Occipital lobe (tissue), 1 donor: ENCODE measurements around the gene FKBP7. TPM values are rescaled to one million over a fixed set of nuclear protein-coding genes. Genes with fewer than 3 reads are reported as not detected.

Source experiments
- total RNA-seq: library from RNA; depleted of rRNA; stranded (reverse); fragments of >200 nt; gene quantifications from one replicate; pipeline ENCODE4 v1.2.3, GENCODE V29; 2014

The FKBP7 gene
- total RNA-seq, 1 donor from 2014 or later, result 9.5 TPM

Other genes with a start within 250 kb of the FKBP7 start
- gene PRKRA, start 27.4 kb downstream of the FKBP7 start, total RNA-seq, result 64.4 TPM
- gene PJVK, start 27.2 kb downstream of the FKBP7 start, total RNA-seq, result 5.0 TPM
- 16.1 TPM for gene PLEKHA3, start 1.9 kb upstream of the FKBP7 start, total RNA-seq